Smooth muscle cell (in vitro differentiated cells): Measurements from ENCODE around the gene NME9. TPM values are rescaled to one million over a fixed set of nuclear protein-coding genes. Genes with fewer than 3 reads are reported as not detected.

Experiments
- polyA plus RNA-seq: library from polyadenylated mRNA; unstranded; fragments of >200 nt; fragmentation: Nextera tagmentation; extraction: Ambion mirVana; gene quantifications from 2 replicates; pipeline ENCODE4 v1.2.1, GENCODE V29; 2016
- total RNA-seq: library from RNA; depleted of rRNA; stranded (reverse); fragments of >200 nt; gene quantifications from 2 replicates; pipeline ENCODE4 v1.2.3, GENCODE V29; 2014

Gene NME9
- total and polyA plus RNA-seq, 2 experiments from 2014 or later, result not detected

Other genes starting within 250 kb of the NME9 start
- 11.3 and 29.9 TPM in 2 replicates for gene DZIP1L, start 214.2 kb downstream of the NME9 start, total RNA-seq
- 7.8 and 12.1 TPM in 2 replicates for gene DZIP1L, start 214.2 kb downstream of the NME9 start, polyA plus RNA-seq
- not detected in 2 replicates for gene A4GNT, start 197.5 kb downstream of the NME9 start, total RNA-seq
- gene A4GNT, start 197.5 kb downstream of the NME9 start, polyA plus RNA-seq, result not detected in 2 replicates
- gene DBR1, start 154.9 kb downstream of the NME9 start, total RNA-seq, result 15.1 and 17.4 TPM in 2 replicates
- gene DBR1, start 154.9 kb downstream of the NME9 start, polyA plus RNA-seq, result 10.9 and 13.8 TPM in 2 replicates
- gene ARMC8, start 142.6 kb downstream of the NME9 start, total RNA-seq, result 39.3 and 48.6 TPM in 2 replicates
- gene ARMC8, start 142.6 kb downstream of the NME9 start, polyA plus RNA-seq, result 22.6 and 29.2 TPM in 2 replicates
- gene MRAS, start 18.7 kb upstream of the NME9 start, total RNA-seq, result 33.9 and 60.5 TPM in 2 replicates
- 43.0 and 44.9 TPM in 2 replicates for gene MRAS, start 18.7 kb upstream of the NME9 start, polyA plus RNA-seq
- 3.4 and 5.5 TPM in 2 replicates for gene ESYT3, start 104.8 kb upstream of the NME9 start, total RNA-seq
- gene ESYT3, start 104.8 kb upstream of the NME9 start, polyA plus RNA-seq, result 1.2 and 3.1 TPM in 2 replicates